Breast epithelium (tissue), 3 donors: ENCODE measurements around the gene TNS3.

Source experiments
- POLR2A ChIP-seq: fragments of 450-650 bp; IDR thresholded peaks from one replicate; pipeline ENCODE4 v1.6.1; 2016; ENCODE audit warnings: antibody characterized with exemption, mild to moderate bottlenecking, moderate library complexity
- POLR2AphosphoS5 ChIP-seq, 3 donors: sonication (generic); formaldehyde crosslinking; IDR thresholded peaks; one replicate each; pipeline ENCODE4 v1.6.1; 2017; ENCODE audit warnings: antibody characterized with exemption in 3 of 3
- TF ChIP-seq, protein P1 (sequence below), 3 donors: fragments of 450-650 bp; IDR thresholded peaks; one replicate each; pipeline ENCODE4 v1.5.1; 2016 to 2017; ENCODE audit warnings: antibody characterized with exemption in 3 of 3, mild to moderate bottlenecking in 3 of 3, moderate library complexity in 3 of 3

DNA sequence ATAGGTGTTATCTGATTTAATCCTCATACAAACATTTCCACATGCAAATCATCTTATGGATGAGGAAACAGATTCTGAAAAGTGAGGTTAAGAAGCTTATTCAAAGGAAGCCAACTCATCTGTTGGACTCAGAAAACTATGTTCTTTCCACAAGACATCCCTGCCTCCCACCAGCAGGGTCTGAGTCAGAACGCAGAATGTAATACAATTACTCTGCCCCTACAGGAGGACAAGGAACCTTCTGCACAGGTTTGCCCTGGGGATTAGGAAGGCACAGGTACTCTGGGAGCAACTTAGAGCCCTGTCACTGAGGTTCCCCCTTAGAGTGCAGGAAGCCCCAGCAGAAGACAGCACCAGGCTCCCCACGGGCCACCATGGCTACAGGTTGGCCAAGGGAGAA is 255.7 kb downstream of the TNS3 start:
- TF ChIP-seq POLR2A (no peak), POLR2AphosphoS5 (IDR thresholded peaks at IDR 0.05) (no peak)
- TF ChIP-seq, protein P1, sequence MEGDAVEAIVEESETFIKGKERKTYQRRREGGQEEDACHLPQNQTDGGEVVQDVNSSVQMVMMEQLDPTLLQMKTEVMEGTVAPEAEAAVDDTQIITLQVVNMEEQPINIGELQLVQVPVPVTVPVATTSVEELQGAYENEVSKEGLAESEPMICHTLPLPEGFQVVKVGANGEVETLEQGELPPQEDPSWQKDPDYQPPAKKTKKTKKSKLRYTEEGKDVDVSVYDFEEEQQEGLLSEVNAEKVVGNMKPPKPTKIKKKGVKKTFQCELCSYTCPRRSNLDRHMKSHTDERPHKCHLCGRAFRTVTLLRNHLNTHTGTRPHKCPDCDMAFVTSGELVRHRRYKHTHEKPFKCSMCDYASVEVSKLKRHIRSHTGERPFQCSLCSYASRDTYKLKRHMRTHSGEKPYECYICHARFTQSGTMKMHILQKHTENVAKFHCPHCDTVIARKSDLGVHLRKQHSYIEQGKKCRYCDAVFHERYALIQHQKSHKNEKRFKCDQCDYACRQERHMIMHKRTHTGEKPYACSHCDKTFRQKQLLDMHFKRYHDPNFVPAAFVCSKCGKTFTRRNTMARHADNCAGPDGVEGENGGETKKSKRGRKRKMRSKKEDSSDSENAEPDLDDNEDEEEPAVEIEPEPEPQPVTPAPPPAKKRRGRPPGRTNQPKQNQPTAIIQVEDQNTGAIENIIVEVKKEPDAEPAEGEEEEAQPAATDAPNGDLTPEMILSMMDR (IDR thresholded peaks at IDR 0.05), result no peak
